ENCODE measurements around the gene C1orf115.
"Not testable (repeated sequence)": the region's sequence is repeated elsewhere in the genome, so short reads cannot be mapped to it uniquely, and the experiment has no call there.

The C1orf115 gene, protein sequence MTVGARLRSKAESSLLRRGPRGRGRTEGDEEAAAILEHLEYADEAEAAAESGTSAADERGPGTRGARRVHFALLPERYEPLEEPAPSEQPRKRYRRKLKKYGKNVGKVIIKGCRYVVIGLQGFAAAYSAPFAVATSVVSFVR

DNA sequence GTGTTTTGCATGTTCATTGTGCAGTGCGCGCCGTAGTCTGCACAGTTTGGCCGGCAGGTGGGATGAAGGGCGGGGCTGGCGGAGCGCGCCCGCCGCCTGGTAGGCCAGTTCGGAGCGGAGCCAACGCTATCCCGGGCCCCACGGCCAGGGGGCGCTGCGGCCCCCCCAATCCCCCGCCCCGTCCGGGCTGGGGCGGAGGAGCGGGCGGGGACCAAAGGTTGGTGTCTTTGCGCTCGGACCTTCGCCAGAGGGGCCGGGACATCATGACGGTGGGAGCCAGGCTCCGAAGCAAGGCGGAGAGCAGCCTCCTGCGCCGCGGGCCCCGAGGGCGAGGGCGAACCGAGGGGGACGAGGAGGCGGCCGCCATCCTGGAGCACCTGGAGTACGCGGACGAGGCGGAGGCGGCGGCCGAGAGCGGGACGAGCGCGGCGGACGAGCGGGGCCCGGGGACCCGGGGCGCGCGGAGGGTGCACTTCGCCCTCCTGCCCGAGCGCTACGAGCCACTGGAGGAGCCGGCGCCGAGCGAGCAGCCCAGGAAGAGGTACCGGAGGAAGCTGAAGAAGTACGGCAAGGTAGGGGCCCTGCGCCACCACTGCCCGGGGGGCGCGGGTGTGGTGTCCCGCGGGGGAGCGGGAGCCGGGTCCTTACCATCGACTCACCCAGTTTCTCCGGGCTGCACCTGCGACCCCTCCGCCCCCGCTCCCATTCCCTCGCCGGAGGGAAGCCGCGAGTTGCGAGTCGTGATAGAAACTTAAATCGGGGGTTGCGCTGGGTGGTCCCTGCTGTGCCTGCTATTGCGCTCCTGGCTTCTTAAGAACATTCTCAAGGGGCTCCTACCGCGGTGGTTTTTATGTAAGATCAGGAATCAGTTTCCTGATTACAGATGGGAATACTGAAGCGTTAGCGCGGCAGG is at the start of gene C1orf115:
Gene C1orf115 (plus strand): TSS at position 224 of the 913 bp plus-strand sequence. CDS start 40 bp downstream, at position 264.
- DNase-seq: peak; percentile 49

GRCh38 chr1:220642285-220642684 is 47.9 kb upstream of the C1orf115 start:
- DNase-seq: no peak

- DNase-seq: no peak
Observed at GRCh38 chr1:220652995-220653394, 37.2 kb upstream of the C1orf115 start.

DNA sequence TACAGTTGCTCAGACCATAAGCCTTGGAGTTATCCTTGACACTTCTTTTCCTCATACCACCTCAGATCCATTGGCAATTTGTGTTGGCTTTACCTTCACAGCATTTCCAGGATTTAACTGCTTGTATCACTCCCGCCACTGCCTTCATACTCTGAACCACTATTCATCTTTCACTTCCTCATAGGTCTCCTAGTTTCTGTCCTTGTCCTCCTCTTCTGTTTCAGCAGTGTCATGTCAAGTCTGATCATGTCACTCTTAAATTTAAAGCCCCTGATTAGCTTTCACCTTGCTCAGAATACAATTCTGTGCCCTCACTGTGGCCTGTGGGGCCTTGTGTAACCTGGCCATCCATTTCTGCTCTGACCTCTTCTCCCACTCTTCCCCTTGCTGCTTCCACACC is 34.7 kb upstream of the C1orf115 start:
- DNase-seq: no peak

DNA sequence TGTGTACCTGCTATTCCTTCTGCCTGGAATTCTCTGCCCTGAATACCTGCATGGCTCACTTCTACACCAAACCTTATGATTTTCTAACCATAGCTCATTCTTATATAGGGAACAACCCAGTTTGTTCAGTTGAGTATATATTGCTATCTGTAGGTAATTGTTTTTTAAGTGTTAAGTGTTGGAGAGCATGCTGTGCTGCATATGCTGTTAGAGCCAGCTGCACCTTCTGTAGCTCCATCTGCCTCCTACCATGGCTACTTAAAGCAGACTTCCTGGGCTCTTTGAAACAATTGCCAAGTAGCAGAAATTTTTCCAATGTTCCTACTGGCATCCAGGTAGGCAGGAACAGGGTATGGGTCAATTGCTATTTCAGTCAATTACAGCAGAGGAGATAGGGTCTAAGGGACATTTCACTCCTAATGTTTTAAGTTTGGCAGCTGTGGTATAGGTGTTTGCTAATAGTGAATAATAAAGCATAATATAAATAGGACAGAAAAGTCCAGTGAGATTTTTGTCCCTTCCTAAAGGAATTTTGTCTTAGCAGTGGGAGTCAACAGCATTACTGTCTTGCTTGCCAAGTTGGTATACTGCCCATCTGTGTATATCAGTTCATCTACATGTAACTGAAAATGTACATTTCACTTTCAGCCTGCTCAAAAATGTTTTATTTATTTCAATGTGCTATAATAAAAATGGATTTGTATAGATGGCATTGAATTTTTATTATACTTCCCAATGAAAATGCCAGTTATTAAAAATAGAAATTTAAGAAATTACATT is 34.0 kb upstream of the C1orf115 start:
- DNase-seq: no peak

- DNase-seq: no peak
Observed at GRCh38 chr1:220666349-220666748, 23.8 kb upstream of the C1orf115 start.

DNA sequence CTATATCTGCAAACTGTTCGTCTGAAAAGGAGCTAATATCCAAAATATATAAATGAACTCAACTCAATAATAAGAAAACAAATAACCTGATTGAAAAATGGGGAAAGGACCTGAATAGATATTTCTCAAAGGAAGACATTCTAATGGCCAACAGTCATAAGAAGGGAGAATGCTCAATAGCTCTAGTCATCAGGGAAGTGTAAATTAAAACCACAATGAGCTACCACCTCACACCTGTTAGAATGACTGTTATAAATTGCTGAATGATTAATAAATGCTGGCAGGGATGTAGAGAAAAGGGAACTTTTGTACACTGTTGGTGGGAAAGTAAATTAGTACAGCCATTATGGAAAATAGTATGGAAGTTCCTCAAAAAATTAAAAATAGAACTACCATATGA is 21.2 kb upstream of the C1orf115 start:
- DNase-seq: no peak

DNA sequence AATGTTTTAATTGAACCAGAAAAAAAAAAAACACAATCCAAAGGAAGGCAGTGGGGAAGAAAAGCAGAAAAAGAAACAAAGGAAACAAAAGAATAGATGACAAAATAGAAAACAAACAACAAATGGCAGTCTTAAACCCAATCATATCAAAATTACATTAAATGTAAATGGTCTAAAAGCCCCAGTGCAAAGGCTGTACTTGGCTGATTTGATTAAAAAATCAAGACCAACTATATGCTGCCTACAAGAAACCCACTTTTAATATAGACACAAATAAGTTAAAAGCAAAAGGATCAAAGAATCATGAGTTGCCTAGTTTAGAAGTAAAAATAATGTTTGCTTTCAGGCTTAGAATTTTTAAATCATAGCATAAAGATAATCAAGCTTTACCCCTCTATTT is 19.8 kb upstream of the C1orf115 start:
- no peak for DNase-seq

DNA sequence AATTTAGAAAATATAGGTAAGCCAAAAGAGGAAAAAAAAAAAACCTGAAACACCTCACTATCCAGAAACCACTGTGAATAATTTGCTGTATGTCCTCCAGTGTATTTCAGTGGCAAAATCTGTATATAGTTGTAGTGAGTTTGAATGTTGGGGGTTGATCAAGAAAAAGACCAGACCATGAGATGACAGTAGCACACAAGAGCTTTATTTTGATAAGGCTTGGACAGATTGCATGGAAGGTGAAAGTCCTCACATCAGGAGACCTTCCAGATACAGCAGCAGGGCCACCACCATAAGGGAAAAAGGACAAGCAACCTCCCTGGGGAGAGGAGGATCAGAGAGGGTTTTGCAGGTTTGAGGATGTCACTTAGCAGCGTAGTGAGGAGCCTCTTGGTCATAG is 16.2 kb upstream of the C1orf115 start:
- DNase-seq: no peak

- DNase-seq: no peak
Observed at GRCh38 chr1:220677251-220677650, 12.9 kb upstream of the C1orf115 start.

DNA sequence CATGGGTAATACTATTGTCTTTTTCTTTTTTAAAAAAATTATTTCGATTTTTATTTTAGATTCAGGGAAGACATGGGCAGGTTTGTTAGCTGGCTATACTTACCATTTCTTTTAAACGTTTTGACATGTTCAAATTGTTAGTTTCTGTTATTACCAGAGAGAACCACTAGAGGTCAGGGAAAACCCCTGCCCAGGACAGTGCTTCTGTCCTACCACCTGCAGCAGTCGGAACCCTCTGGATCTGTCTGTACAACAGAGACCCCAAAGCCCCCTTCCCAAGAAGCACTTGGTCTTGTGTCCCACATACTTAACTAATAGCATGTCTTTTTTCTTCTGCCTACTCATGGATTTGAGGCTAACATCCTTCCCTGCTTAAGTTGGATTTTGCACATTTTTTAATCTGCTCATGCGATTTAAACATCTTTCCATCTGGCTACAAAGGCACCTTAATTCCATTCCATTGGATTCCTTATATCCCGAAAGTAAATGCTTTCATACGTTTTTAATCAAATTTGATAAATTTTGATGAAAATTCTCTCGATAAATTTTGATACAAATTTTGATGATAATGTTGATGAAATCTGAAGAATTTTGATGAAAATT is 10.0 kb upstream of the C1orf115 start:
- DNase-seq: peak; percentile 25

GRCh38 chr1:220681220-220681880 is 8.8 kb upstream of the C1orf115 start:
- DNase-seq: no peak

- no peak for DNase-seq
Observed at GRCh38 chr1:220682901-220683576, 7.1 kb upstream of the C1orf115 start.

DNA sequence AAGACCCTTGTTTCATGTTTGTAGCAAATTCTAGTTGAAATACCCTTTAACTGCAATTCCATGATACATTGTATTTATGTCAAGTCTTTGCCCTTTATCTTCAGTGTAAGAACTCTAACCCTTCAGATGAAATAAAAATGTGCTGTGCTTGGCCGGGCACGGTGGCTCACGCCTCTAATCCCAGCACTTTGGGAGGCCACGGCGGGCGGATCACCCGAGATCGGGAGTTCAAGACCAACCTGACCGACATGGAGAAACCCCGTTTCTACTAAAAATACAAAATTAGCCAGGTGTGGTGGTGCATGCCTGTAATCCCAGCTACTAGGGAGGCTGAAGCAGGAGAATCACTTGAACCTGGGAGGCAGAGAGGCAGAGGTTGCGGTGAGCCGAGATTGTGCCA is 6.4 kb upstream of the C1orf115 start:
- DNase-seq: not testable (repeated sequence)

DNA sequence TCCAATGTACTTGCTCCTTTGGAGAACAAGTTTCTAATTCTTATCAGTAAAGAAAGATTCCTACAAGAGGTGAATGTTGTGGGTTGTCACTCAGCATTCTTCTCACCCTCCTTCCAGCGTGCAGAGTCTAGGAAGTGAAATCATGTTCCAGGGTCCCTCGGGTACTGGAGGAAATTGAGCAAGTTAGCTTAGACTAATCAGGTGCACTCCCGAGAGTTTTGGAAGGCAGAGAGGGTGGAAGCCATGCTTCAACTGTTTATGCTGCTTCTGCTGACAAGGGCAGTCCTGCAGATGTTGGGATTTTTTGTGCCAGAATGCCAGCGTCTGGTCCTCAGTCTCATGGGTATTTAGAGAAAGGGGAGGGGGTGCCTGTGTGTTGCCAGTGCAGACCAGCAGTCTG is 5.3 kb upstream of the C1orf115 start:
- DNase-seq: no peak

- no peak for DNase-seq
Observed at GRCh38 chr1:220685879-220686278, 4.3 kb upstream of the C1orf115 start.

DNA sequence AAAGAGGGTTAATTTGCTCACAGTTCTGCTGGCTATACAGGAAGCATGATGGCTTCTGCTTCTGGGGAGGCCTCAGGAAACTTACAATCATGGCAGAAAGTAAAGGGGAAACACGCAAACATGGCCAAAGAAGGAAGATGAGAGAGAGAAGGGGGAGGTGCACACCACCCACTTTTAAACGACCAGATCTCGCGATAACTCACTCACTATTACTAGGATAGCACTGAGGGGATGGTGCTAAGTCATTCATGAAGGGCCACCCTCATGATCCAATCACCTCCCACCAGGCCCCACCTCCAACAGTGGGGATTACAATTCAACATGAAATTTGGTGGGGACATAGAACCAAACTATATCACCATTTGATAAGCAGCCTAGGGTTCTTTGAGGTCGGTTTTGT is 2.4 kb upstream of the C1orf115 start:
- DNase-seq: no peak

DNA sequence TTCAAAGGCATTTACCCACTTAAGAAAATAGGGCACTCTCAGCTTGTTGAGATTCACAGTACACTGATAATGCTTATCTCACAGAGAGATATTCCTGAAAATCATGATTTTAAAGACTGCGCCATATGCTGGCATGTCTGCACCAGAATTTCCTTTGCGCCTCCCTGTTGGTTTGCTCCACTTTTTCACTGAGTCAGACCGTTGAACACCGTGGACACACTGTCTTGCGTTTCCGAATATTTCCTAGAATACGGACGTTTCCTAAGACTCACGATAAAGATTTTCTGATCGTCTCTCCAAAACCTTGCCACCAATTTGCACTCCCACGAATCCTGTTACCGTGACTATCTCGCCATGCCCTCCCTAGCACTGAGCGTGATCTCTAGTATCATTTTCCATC is 497 bp upstream of the C1orf115 start:
- no peak for DNase-seq

GRCh38 chr1:220691053-220691684 is 1.0 kb downstream of the C1orf115 start:
- DNase-seq: no peak

- no peak for DNase-seq
Observed at GRCh38 chr1:220692436-220693228, 2.5 kb downstream of the C1orf115 start.

All from DMS153 (cell line).